Testis (tissue), 5 donors: ENCODE data around the gene SPIN4. TPM values are rescaled to one million over a fixed set of nuclear protein-coding genes. Genes with fewer than 3 reads are reported as not detected.
"Not testable (repeated sequence)": the region's sequence is repeated elsewhere in the genome, so short reads cannot be mapped to it uniquely, and the experiment has no call there.

Experiments used
- DNase-seq: peaks from one replicate; pipeline ENCODE4 v3.0.0-alpha.2; 2019
- H3K27ac ChIP-seq, 2 donors: fragments of 200-600 bp; sonication (generic); one replicate each; pipeline ENCODE4 v1.5.1; 2019
- H3K27me3 ChIP-seq: fragments of 200-600 bp; sonication (generic); one replicate; pipeline ENCODE4 v1.5.1; 2019
- H3K36me3 ChIP-seq: fragments of 200-600 bp; sonication (generic); one replicate; pipeline ENCODE4 v1.5.1; 2017; ENCODE audit warnings: low read depth; ENCODE audit errors: missing control alignments
- H3K4me1 ChIP-seq: fragments of 200-600 bp; sonication (generic); one replicate; pipeline ENCODE4 v1.5.1; 2019
- H3K4me3 ChIP-seq, 2 donors: fragments of 200-600 bp; sonication (generic); one replicate each; pipeline ENCODE4 v1.5.1; 2017 to 2019
- H3K9me3 ChIP-seq: fragments of 200-600 bp; sonication (generic); one replicate; pipeline ENCODE4 v1.5.1; 2017
- POLR2A ChIP-seq: fragments of 450-650 bp; IDR thresholded peaks from one replicate; pipeline ENCODE4 v1.6.1; 2017; ENCODE audit warnings: antibody characterized with exemption, mild to moderate bottlenecking, moderate library complexity
- WGBS, 2 donors: methylation state at CpG; one replicate each; pipeline ENCODE4 v1.1.5; 2018; 5-methylcytosine and 5-hydroxymethylcytosine counted together
- intact Hi-C: fragments of 100-400 bp; cut with DNase I; formaldehyde crosslinking; loops from one replicate; pipeline ENCODE4 v1.15.1; 2023; ENCODE audit warnings: low total_unique reads
- long read RNA-seq, 2 donors: transcript quantifications; one replicate each; lab custom pipeline, GENCODE V29; 2026
- polyA plus RNA-seq: library from polyadenylated mRNA; stranded (reverse); fragments of 350-450 nt; fragmentation: Illumina TruSeq; extraction: RNeasy Lipid Tissue Mini Kit (QIAGEN cat#74804); gene quantifications from one replicate; pipeline ENCODE4 v1.2.3, GENCODE V29; 2014; ENCODE audit warnings: low read depth, low replicate concordance; ENCODE audit not compliant: insufficient read depth
- total RNA-seq, 2 donors: library from RNA; depleted of rRNA; stranded (reverse); fragments of >200 nt; gene quantifications; one replicate each; pipeline ENCODE4 v1.2.3, GENCODE V29; 2016
- TF ChIP-seq, protein P1 (sequence below), 3 experiments: fragments of 450-650 bp in 2 of 3; fragments of 200-600 bp in 1 of 3; sonication (generic) in 1 of 3; IDR thresholded peaks; one replicate each; pipeline ENCODE4 v1.5.1; 2016 to 2019; ENCODE audit warnings: antibody characterized with exemption in 3 of 3, mild to moderate bottlenecking in 2 of 3, moderate library complexity in 1 of 3

The SPIN4 gene
- total RNA-seq: 1 to 10 TPM; 2.2 to 2.4 TPM
- polyA plus RNA-seq: 1.2 TPM
- long read RNA-seq, donor 1, full-length matches to known transcripts: 26 of 26 reads
- long read RNA-seq, donor 1, partial matches to known transcripts: 0 of 26 reads
- long read RNA-seq, donor 1, other reads (novel, unspliced or antisense): 0 of 26 reads
- long read RNA-seq, donor 2, full-length matches to known transcripts: 12 of 12 reads
- long read RNA-seq, donor 2, partial matches to known transcripts: 0 of 12 reads
- long read RNA-seq, donor 2, other reads (novel, unspliced or antisense): 0 of 12 reads

DNA sequence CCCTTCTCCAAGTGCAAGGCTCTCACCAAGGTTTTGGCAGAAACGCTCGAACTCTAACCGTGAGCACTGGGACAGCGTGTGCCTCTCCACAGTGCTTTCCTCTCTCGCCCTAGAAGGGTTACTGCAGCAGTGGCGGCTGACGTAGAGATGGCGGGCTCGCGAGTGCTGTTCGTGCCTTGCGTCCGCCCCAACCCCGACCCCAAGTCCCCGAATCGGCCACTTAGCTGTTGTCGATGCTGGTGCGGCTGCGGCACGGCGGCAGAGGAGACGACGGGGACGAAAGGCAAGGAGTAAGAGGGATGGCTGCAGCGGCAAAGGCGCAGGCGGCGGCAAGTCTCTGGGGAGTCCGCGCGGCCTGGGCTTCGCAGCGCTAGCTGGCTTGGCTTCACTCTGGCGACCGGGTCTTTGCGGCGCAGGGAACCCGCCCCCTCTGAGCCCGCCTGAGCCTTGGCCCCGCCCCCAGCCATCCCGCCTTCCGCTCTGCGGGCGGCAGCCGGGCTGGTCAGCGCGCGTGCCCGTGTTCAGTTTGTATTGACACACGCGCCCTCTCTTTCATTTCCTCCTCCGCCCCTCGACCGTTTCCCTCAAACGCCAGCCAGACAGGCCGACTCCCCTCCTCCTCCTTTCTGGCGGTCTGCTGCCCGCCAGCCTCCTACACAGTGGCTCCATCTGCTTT, at the start of gene SPIN4:
Gene SPIN4, minus strand, starts transcription at position 392 of the 676 bp plus-strand sequence. CDS start 513 bp downstream, outside the sequence.
- Histone ChIP-seq H3K9me3 (no peaks in the 10 kb centered on the region), H3K36me3 (no peaks in the 10 kb centered on the region), H3K27me3 (no peaks in the 10 kb centered on the region), H3K4me1 (no peaks in the 10 kb centered on the region), H3K4me3 (peak within 1 kb of the TSS; percentile 51 to 70), H3K27ac (peak within 1 kb of the TSS; percentile 50 to 68)
- TF ChIP-seq, protein P1, sequence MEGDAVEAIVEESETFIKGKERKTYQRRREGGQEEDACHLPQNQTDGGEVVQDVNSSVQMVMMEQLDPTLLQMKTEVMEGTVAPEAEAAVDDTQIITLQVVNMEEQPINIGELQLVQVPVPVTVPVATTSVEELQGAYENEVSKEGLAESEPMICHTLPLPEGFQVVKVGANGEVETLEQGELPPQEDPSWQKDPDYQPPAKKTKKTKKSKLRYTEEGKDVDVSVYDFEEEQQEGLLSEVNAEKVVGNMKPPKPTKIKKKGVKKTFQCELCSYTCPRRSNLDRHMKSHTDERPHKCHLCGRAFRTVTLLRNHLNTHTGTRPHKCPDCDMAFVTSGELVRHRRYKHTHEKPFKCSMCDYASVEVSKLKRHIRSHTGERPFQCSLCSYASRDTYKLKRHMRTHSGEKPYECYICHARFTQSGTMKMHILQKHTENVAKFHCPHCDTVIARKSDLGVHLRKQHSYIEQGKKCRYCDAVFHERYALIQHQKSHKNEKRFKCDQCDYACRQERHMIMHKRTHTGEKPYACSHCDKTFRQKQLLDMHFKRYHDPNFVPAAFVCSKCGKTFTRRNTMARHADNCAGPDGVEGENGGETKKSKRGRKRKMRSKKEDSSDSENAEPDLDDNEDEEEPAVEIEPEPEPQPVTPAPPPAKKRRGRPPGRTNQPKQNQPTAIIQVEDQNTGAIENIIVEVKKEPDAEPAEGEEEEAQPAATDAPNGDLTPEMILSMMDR (IDR thresholded peaks at IDR 0.05): no peak
- TF ChIP-seq POLR2A: no peak
- DNase-seq: peak; percentile 88
- intact Hi-C loops: no loop called here
- 0 to 1% methylated on average over 22 to 44 of the region's 58 CpGs for WGBS, 2 donors

DNA sequence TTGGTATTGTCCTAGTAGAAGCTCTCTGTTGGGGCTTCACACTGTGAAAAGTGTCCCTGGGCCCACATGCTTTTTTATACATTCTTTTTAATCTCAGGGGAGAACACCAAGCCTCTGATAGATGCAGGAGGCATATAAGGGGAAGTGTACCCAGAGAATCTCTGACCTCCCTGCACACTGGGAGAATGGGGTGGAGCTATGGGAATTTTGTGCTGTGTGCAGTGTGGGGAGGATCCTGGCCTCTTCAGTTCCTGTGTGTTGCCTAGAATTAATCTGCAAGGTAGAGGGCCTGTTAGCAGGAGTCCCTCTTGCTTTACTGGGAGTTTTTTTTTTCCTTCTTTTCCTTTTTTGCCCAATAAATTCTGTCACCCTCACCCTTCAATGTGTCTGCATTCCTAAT, 49.2 kb upstream of the SPIN4 start:
- H3K27ac ChIP-seq: no peak overlapping the region
- H3K9me3 ChIP-seq: no peaks in the 10 kb centered on the region
- H3K36me3 ChIP-seq: no peaks in the 10 kb centered on the region
- intact Hi-C loops: no loop called here
- DNase-seq: no peak
- no peaks in the 10 kb centered on the region for H3K27me3 ChIP-seq
- no peaks in the 10 kb centered on the region for H3K4me1 ChIP-seq
- no peak for TF ChIP-seq POLR2A
- TF ChIP-seq, protein P1 (IDR thresholded peaks at IDR 0.05): no peak
- no peak overlapping the region for H3K4me3 ChIP-seq

DNA sequence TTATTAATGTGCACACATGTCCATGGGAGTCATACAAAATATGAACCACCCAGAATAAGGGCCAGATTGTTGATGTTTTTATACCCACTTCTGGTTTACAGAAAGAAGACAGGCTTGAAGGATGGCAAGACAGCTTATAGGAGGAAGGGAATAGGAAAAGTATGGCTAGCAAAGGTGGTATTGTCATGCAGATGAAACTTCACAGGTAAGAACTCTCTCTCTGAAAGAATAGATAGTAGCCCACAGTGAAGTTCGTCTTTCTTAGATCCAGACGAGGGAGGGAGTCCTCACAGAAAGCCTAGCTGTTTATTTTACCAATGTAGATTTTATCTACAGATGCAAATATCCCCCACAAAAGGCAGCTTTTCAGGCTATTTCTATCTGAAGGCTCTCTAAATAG, 43.7 kb upstream of the SPIN4 start:
- intact Hi-C loops: no loop called here
- H3K27me3 ChIP-seq: no peaks in the 10 kb centered on the region
- H3K4me3 ChIP-seq: no peak overlapping the region
- no peaks in the 10 kb centered on the region for H3K36me3 ChIP-seq
- H3K9me3 ChIP-seq: no peaks in the 10 kb centered on the region
- DNase-seq: no peak
- H3K27ac ChIP-seq: no peak overlapping the region
- H3K4me1 ChIP-seq: no peaks in the 10 kb centered on the region
- TF ChIP-seq, protein P1 (IDR thresholded peaks at IDR 0.05): no peak
- no peak for TF ChIP-seq POLR2A
- WGBS, 2 donors: 77 to 82% methylated on average over 2 of the region's 2 CpGs

DNA sequence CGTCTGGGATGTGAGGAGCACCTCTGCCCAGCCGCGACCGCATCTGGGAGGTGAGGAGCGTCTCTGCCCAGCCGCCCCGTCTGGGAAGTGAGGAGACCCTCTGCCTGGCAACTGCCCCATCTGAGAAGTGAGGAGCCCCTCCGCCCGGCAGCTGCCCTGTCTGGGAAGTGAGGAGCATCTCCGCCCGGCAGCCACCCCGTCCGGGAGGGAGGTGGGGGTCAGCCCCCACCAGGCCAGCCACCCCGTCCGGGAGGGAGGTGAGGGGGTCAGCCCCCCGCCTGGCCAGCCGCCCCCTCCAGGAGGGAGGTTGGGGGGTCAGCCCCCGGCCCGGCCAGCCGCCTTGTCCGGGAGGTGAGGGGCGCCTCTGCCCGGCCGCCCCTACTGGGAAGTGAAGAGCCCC, 42.0 kb upstream of the SPIN4 start:
- H3K4me1 ChIP-seq, H3K4me3 ChIP-seq, H3K36me3 ChIP-seq, H3K27ac ChIP-seq, DNase-seq, H3K27me3 ChIP-seq, intact Hi-C loops, H3K9me3 ChIP-seq: not testable (repeated sequence)
- 100% methylated on average over 3 of the region's 24 CpGs; no CpG with 5 or more reads in 1 of the 2 donors for WGBS, 2 donors

DNA sequence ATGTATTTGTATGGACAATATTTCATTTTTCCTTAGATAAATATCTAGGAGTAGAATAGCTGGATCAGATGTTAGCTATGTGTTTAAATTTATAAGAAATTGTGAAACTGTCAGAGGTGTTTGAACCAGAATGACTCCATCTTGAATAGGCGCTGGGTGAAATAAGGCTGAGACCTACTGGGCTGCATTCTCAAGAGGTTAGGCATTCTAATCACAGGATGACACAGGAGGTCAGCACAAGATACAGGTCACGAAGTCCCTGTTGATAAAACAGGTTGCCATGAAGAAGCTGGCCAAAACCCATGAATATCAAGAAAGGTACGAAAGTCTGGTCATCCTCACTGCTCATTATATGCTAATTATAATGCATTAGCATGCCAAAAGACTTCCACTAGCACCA, 36.3 kb upstream of the SPIN4 start:
- intact Hi-C loops: no loop called here
- 93 to 94% methylated on average over 3 of the region's 3 CpGs for whole genome bisulfite sequencing, 2 donors

DNA sequence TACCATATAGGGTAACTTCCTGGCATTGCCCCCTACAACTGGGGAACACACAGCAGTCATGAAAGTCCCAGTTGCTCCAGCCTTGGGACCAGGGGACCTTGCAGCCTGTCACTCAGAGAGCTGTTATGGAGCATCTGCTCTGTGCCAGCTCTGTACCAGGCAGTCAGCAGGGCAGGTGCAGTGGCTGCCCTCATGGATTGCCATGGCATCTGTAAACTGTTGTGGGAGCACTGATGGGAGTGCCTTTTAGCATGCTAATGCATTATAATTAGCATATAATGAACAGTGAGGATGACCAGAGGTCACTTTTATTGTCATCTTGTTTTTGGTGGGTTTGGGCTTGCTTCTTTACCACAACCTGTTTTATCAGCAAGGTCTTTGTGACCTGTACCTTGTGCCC, 33.1 kb upstream of the SPIN4 start:
- H3K4me1 ChIP-seq, H3K36me3 ChIP-seq, intact Hi-C loops: not testable (repeated sequence)

More for the DNA sequence above, 36.3 kb upstream of the SPIN4 start:
- no peaks in the 10 kb centered on the region for H3K36me3 ChIP-seq
- H3K4me3 ChIP-seq: no peak overlapping the region
- no peak overlapping the region for H3K27ac ChIP-seq
- DNase-seq: no peak
- no peaks in the 10 kb centered on the region for H3K9me3 ChIP-seq
- H3K4me1 ChIP-seq: no peaks in the 10 kb centered on the region
- no peak for TF ChIP-seq POLR2A
- TF ChIP-seq, protein P1 (IDR thresholded peaks at IDR 0.05): no peak
- H3K27me3 ChIP-seq: no peaks in the 10 kb centered on the region

DNA sequence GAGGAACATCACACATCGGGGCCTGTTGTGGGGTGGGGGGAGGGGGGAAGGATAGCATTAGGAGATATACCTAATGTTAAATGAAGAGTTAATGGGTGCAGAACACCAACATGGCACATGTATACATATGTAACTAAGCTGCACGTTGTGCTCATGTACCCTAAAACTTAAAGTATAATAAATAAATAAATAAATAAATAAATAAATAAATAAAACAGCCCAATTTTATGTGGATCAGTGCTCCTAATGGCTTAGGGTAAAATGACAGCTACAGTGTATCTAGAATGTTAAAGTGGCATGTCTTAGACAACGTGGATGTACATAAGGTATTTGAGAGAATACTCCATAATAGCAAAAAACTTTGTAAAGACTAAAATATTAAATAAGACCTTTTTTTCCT, 21.9 kb upstream of the SPIN4 start:
- H3K27ac ChIP-seq, H3K27me3 ChIP-seq, H3K4me3 ChIP-seq, H3K4me1 ChIP-seq, H3K36me3 ChIP-seq, intact Hi-C loops, H3K9me3 ChIP-seq, DNase-seq: not testable (repeated sequence)
- WGBS, 2 donors: 76 to 96% methylated on average over 3 of the region's 3 CpGs

More for the DNA sequence above, 33.1 kb upstream of the SPIN4 start:
- not testable (repeated sequence) for H3K27me3 ChIP-seq, DNase-seq, H3K4me3 ChIP-seq, H3K9me3 ChIP-seq, H3K27ac ChIP-seq

DNA sequence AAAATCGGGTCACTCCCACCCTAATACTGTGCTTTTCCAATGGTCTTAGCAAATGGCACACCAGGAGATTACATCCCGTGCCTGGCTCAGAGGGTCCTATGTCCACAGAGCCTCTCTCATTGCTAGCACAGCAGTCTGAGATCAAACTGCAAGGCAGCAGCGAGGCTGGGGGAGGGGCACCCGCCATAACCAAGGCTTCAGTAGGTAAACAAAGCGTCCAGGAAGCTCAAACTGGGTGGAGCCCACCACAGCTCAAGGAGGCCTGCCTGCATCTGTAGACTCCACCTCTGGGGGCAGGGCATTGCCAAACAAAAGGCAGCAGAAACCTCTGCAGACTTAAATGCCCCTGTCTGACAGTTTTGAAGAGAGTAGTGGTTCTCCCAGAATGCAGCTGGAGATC, 16.6 kb upstream of the SPIN4 start:
- no CpG with 5 or more reads among the region's 5 CpGs for WGBS, 2 donors
- H3K27ac ChIP-seq, H3K4me3 ChIP-seq, H3K9me3 ChIP-seq, DNase-seq, H3K27me3 ChIP-seq, H3K36me3 ChIP-seq, intact Hi-C loops, H3K4me1 ChIP-seq: not testable (repeated sequence)
